PC-9 (cell line): ENCODE results near the gene ALKBH3. TPM values are rescaled to one million over a fixed set of nuclear protein-coding genes. Genes with fewer than 3 reads are reported as not detected.

Source experiments
- BruUV-seq: library from RNA; stranded (reverse); fragments of 400-500 nt; replicated peaks from 2 replicates; lab custom pipeline; 2021; lab: Mats Ljungman, UMichigan
- CTCF ChIA-PET: fragments of 300-600 bp; sonication (Branson Sonifier 250); formaldehyde crosslinking; loops from one replicate; lab custom pipeline; 2022; ENCODE audit warnings: antibody characterized with exemption; lab: Charles Lee
- POLR2A ChIA-PET: fragments of 300-600 bp; sonication (Branson Sonifier 250); formaldehyde crosslinking; loops from one replicate; lab custom pipeline; 2022; ENCODE audit warnings: antibody characterized with exemption; ENCODE audit not compliant: unreplicated experiment; lab: Charles Lee
- DNase-seq, 2 experiments: peaks; one replicate each; pipeline versions ENCODE4 v3.0.0 to v3.0.0-alpha.2; 2015 to 2022; ENCODE audit warnings: mixed read lengths in 1 of 2
- H2AFZ ChIP-seq: fragments of 200-600 bp; sonication (generic); 2 replicates; pipeline ENCODE4 v1.8.1; 2017; ENCODE audit warnings: antibody characterized with exemption
- H3F3A ChIP-seq: fragments of 200-600 bp; sonication (generic); 2 replicates; pipeline ENCODE4 v1.8.1; 2017; ENCODE audit warnings: antibody characterized with exemption, mild to moderate bottlenecking, low read depth; ENCODE audit not compliant: insufficient read depth
- H3K27ac ChIP-seq: fragments of 200-600 bp; sonication (generic); 2 replicates; pipeline ENCODE4 v1.6.1; 2016; ENCODE audit warnings: mixed run types
- H3K27me3 ChIP-seq: fragments of 200-600 bp; sonication (generic); 2 replicates; pipeline ENCODE4 v1.6.1; 2016; ENCODE audit warnings: low read depth, mixed run types; ENCODE audit not compliant: insufficient read depth
- H3K36me3 ChIP-seq: fragments of 200-600 bp; sonication (generic); 2 replicates; pipeline ENCODE4 v1.6.1; 2016; ENCODE audit warnings: low read depth, mixed run types
- H3K4me1 ChIP-seq: fragments of 200-600 bp; sonication (generic); replicated peaks from 2 replicates; pipeline ENCODE4 v1.6.1; 2016; ENCODE audit warnings: mixed run types; ENCODE audit not compliant: insufficient read depth
- H3K4me2 ChIP-seq: fragments of 200-600 bp; sonication (generic); 2 replicates; pipeline ENCODE4 v1.6.1; 2017; ENCODE audit warnings: mixed run types
- H3K4me3 ChIP-seq: fragments of 200-600 bp; sonication (generic); 2 replicates; pipeline ENCODE4 v1.6.1; 2016; ENCODE audit warnings: mixed run types
- H3K79me2 ChIP-seq: fragments of 200-600 bp; sonication (generic); 2 replicates; pipeline ENCODE4 v1.6.1; 2017; ENCODE audit warnings: low read depth, mixed run types
- H3K9me2 ChIP-seq: fragments of 200-600 bp; sonication (generic); 2 replicates; pipeline ENCODE4 v1.8.1; 2017; ENCODE audit warnings: mild to moderate bottlenecking; ENCODE audit not compliant: insufficient read depth
- H3K9me3 ChIP-seq: fragments of 200-600 bp; sonication (generic); 2 replicates; pipeline ENCODE4 v1.8.1; 2016; ENCODE audit warnings: low read depth; ENCODE audit not compliant: insufficient read depth
- H4K20me1 ChIP-seq: fragments of 200-600 bp; sonication (generic); 2 replicates; pipeline ENCODE4 v1.8.1; 2017; ENCODE audit not compliant: insufficient read depth
- CTCF ChIP-seq: fragments of 200-600 bp; sonication (generic); conservative IDR thresholded peaks from 2 replicates; pipeline ENCODE4 v1.6.1; 2017; ENCODE audit warnings: mixed run types, antibody characterized with exemption, mild to moderate bottlenecking, moderate library complexity
- EZH2 ChIP-seq: fragments of 200-600 bp; sonication (generic); IDR thresholded peaks from 2 replicates; pipeline ENCODE4 v1.8.0; 2017; ENCODE audit warnings: antibody characterized with exemption, low read depth
- intact Hi-C: fragments of 100-400 bp; cut with micrococcal nuclease; formaldehyde crosslinking; loops from one replicate; pipeline ENCODE4 v1.10.0; 2022; ENCODE audit not compliant: unreplicated experiment
- total RNA-seq: library from RNA; stranded (reverse); gene quantifications from 2 replicates; pipeline ENCODE4 v1.2.3, GENCODE V29; 2021

Gene ALKBH3
- total RNA-seq, 1 experiment from 2014 or later: 47.3 TPM

GRCh38 chr11:43925063-43925931, 44.7 kb downstream of the ALKBH3 start:
- H3K36me3 ChIP-seq: no peaks in the 10 kb centered on the region
- TF ChIP-seq CTCF: no peak
- POLR2A ChIA-PET: interaction anchor here (0.7 kb wide), 1 partner anchor 90 kb away, joined by 3 read pairs; no protein-coding TSS in a partner anchor
- no peak for DNase-seq
- H3K4me2 ChIP-seq: no peak overlapping the region
- no peaks in the 10 kb centered on the region for H4K20me1 ChIP-seq
- H3K27ac ChIP-seq: no peak overlapping the region
- no peaks in the 10 kb centered on the region for H3K9me3 ChIP-seq
- H3K79me2 ChIP-seq: no peaks in the 10 kb centered on the region
- peaks cover 12% of the 10 kb centered on the region for H3K4me1 ChIP-seq
- H2AFZ ChIP-seq: no peak overlapping the region
- intact Hi-C loops: loop anchor here (10.0 kb wide), 1 partner anchor 640 kb away; the partner anchor contains the start of gene CD82
- CTCF ChIA-PET: no interaction called here
- no peak overlapping the region for H3K4me3 ChIP-seq
- no TSS peak for BruUV-seq
- H3K27me3 ChIP-seq: no peaks in the 10 kb centered on the region
- no peaks in the 10 kb centered on the region for H3K9me2 ChIP-seq
- peaks cover 10% of the 10 kb centered on the region for H3F3A ChIP-seq

GRCh38 chr11:43925932-43926505, 45.4 kb downstream of the ALKBH3 start:
- Histone ChIP-seq H2AFZ (no peak overlapping the region), H3K27me3 (no peaks in the 10 kb centered on the region), H3K4me2 (no peak overlapping the region), H3K4me3 (no peak overlapping the region), H4K20me1 (no peaks in the 10 kb centered on the region), H3K27ac (no peak overlapping the region), H3K36me3 (no peaks in the 10 kb centered on the region), H3K79me2 (no peaks in the 10 kb centered on the region), H3K4me1 (peaks cover 8% of the 10 kb centered on the region), H3K9me2 (no peaks in the 10 kb centered on the region), H3F3A (peaks cover 8% of the 10 kb centered on the region; the same call in 1 of the 2 replicates), H3K9me3 (no peaks in the 10 kb centered on the region)
- no peak for TF ChIP-seq CTCF
- no peak for TF ChIP-seq EZH2
- intact Hi-C loops: loop anchor here (10.0 kb wide), 1 partner anchor 639 kb away; the partner anchor contains the start of gene CD82
- no peak for DNase-seq
- ChIA-PET POLR2A (no interaction called here), CTCF (no interaction called here)
- BruUV-seq: no TSS peak

- no peaks in the 10 kb centered on the region for H3K79me2 ChIP-seq
- H3K4me1 ChIP-seq: no peaks in the 10 kb centered on the region
- POLR2A ChIA-PET: no interaction called here
- H2AFZ ChIP-seq: no peak overlapping the region
- no peak for DNase-seq
- intact Hi-C loops: loop anchor here (10.0 kb wide), 1 partner anchor 638 kb away; the partner anchor contains the start of gene CD82
- BruUV-seq: no TSS peak
- H3K9me2 ChIP-seq: no peaks in the 10 kb centered on the region
- H3K9me3 ChIP-seq: no peaks in the 10 kb centered on the region
- CTCF ChIA-PET: no interaction called here
- H3F3A ChIP-seq: no peaks in the 10 kb centered on the region
- H3K4me3 ChIP-seq: no peak overlapping the region
- no peaks in the 10 kb centered on the region for H3K27me3 ChIP-seq
- no peak overlapping the region for H3K27ac ChIP-seq
- no peaks in the 10 kb centered on the region for H4K20me1 ChIP-seq
- TF ChIP-seq EZH2 (no peak), CTCF (no peak)
- H3K36me3 ChIP-seq: no peaks in the 10 kb centered on the region
- no peak overlapping the region for H3K4me2 ChIP-seq
Observed at GRCh38 chr11:43927070-43927469, 46.4 kb downstream of the ALKBH3 start.
